Activated CD8-positive, alpha-beta memory T cell treated with anti-CD3 and anti-CD28 coated beads for 24 hours (primary cell): ENCODE measurements around the gene RPIA.
"Not testable (repeated sequence)": the region's sequence is repeated elsewhere in the genome, so short reads cannot be mapped to it uniquely, and the experiment has no call there.

Source experiments
- DNase-seq: peaks from one replicate; pipeline ENCODE4 v3.0.0-alpha.2; 2020

RPIA gene

DNA sequence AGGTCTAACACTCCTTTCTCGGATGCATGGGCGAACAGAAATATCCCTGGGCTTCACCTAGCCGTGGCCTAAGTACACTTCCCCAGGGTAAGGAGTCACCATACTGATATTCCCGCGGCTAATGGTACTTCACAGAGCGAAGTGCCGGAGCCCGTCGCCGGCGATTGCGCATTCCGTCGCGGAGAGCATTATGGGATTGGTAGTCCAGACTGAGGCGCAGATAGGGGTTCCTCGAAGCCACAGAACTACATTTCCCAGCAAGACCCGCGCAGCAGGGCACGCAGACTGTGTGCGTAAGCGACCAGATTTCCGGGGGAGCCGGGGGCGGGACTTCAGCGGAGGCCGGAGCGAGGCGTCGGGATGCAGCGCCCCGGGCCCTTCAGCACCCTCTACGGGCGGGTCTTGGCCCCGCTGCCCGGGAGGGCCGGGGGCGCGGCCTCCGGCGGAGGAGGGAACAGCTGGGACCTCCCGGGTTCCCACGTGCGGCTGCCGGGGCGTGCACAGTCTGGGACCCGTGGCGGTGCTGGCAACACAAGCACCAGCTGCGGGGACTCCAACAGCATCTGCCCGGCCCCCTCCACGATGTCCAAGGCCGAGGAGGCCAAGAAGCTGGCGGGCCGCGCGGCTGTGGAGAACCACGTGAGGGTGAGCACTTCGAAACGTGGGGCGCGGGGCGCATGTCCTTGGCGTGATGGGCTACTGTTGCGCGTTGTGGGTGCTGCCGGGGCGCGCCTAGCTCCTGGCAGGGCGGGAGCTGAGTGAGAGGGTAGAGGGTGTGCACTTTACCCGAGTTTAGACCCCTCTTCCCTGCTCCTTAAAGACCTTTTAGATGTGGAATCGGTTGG lies at the start of gene RPIA:
TSS of gene RPIA (plus strand) at position 335 of the 845 bp plus-strand sequence. CDS start at position 361, 26 bp downstream.
- DNase-seq = peak; percentile 98

DNA sequence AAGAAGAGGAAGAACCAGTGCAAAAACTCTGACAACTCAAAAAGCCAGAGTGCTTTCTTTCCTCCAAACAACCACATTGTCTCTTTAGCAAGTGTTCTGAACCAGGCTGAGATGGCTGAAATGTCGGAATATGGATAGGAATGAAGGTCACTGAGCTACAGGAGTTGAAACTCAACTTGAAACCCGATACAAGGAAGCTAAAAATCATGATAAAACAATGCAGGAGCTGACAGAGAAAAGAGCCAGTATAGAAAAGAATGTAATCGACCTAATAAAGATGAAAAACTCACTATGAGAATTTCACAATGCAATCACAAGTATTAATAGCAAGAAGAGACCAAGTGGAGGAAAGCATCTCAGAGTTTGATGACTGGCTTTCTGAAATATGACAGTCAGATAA lies 49.2 kb upstream of the RPIA start:
- no peak for DNase-seq

DNA sequence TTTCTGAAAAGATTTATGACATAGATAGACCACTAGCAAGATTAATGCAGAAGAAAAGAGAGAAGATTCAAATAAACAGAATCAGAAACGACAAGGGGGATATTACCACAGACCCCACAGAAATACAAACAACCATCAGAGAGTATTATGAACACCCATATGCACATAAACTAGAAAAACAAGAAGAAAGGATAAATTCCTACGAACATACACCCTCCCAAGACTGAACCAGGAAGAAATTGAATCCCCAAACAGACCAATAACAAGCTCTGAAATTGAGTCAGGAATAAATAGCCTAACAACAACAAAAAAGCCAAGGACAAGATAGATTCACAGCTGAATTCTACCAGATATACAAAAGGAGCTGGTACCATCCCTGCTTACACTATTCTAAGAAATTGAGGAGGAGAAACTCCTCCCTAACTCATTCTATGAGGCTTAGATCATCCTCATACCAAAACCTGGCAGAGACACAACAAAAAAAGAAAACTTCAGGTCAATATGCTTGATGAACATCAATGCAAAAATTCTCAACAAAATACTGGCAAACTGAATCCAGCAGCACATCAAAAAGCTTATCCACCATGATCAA lies 46.1 kb upstream of the RPIA start:
- DNase-seq = not testable (repeated sequence)

DNA sequence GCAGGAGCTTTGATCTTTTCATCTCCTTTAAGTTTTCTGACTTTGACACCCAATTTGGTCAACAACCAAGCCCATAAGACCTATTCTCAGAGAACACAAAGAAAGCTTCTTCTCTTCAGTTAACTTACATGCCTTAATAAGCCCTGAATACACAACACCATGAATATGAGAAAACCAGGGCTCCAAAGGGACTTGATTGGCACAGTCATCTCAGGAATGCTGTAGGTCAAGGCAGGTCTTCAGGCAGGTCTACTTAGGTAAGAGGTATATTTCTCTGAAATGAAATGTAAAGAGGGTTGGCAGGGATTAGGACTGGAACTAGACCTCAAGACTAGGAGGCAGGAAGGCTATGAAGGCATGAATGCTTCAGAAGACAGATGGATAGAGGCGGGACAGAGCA lies 39.8 kb upstream of the RPIA start:
- no peak for DNase-seq

DNA sequence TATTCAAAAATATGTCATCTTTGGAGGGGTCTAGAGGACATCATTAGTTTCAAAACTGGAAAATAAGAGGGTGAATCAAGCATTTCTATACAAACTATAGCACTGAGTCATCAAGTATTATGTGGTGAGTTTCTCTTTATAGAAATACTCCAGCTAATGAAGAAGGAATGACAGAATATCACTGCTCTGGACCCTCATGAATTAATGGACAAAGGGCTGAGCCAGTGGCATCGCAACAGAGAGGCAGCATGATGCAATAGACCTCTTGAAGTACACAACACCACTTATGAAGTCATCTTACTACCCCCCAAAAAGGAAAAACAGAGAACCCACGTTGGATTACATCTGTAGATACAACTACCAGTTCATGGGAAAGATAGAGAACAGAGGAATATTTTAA lies 36.8 kb upstream of the RPIA start:
- no peak for DNase-seq

DNA sequence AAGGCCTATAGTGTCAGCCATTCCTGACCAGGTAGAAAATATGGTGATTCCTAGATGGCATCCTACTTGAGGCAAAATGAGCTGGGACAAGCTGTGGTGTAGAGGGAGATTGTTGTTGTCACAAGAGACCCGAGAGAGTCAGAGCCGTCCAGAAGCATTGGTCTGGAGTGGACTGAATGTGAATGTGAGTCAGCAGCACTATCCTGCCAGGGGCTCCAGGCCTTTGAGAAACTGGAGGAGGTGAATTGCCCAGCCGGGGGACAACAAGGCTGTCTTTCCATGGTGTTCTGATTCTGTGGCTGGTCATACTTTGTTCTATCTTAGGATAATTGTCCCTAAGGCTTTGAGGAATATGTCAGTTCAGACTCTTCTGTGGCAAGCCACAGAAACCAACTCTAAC lies 34.8 kb upstream of the RPIA start:
- DNase-seq = no peak

DNA sequence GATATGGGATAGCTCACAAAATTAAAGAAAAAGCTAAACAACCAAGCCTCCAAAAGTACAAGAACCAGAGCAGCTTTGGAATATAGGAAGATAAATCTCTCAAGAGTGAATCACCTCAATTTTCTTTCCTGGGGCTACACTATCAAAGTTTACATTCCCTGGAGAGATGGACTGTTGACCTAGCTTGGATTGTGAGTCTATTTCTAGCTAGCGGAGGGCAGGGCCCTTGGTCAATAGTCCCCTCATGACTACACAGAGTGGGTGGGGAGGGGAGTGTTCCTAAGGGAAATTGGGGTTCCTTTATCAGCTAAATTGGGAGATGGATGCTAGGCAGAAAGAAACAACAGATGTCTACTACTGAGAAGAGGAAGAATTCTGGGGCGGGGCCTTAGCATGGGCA lies 34.3 kb upstream of the RPIA start:
- DNase-seq = no peak

DNA sequence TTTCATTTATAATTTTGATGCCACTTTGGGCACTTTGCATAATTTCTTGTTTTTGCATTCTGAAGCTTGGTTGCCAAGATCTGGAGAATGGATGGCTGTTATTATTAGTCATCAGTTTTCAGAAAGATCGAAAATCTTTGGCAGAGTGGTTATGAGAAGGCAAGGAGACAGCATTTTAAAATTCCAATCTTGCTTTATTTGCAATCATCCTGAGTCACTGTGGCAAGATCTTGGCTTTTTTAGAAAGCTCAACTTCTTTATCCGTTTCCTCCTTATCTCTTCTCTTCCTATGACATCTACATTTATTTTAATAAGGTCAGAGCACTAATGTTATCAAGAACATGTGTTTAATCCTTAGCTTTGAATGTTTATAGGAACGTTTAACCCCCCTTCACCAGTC lies 33.1 kb upstream of the RPIA start:
- DNase-seq = no peak

DNA sequence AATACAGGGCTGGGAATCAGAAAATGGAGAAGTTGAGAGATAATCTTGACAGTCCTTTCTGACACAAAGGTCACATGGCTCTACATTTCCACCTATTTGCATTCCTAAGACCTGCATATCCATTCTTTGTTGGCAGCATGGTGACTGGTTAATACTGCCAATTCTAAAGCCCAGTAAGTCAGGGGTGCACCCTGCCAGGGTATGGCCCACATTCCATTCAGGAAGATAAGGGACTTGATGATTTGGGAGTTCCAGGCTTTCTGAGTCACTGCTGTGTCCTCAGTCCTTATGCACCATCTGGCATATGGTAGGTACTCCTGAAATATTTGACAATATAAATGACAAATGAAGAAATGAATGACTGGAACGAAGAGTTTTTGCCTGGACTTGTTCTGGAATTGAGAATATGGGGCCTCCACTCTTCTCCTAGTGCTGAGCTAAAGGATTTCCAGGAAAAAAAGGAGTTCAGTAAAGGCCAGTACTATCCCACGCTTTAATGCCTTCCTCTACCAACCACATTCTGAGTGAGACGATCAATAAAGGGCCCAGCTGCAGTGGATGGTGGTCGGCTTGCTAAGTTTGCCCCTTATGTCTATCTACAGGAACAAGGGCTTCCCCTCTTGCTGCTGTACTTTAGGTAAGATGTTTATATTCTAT lies 32.5 kb upstream of the RPIA start:
- DNase-seq = no peak

DNA sequence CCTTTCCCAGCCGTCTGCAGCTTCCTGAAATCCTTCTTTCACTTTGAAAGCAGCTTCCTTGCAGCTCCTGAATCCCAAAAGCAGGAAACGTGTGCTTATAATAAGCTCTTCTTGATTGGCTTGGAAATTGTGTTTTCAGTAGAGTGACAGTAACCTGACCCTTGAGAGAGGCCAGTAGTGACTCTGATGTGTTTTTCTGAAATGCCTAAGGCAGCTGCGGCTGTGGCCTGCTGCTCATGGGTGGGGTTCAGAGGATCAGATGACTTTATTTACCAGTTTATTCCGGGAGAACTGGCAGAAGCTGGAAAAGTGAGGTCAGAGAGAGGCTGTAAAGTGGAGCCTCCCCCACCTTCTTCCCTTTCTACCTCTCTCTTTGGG lies 31.9 kb upstream of the RPIA start:
- DNase-seq = no peak

DNA sequence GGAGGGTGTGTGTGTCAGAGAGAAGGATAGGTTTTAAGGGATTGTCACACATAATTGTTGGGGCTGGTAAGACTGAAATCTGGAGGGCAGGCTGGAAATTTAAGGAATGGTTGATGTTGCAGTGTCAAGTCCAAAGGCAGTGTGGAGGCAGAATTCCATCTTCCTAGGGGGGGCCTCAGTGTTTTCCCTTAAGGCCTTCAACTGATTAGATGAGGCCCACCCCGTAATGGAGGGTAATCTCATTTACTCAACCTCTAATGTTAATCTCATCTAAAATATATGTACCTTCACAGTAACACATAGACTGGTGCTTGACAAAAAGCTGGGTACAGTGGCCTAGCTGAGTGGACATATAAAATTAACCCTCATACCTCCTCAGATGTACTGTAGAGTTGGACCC lies 30.9 kb upstream of the RPIA start:
- no peak for DNase-seq

DNA sequence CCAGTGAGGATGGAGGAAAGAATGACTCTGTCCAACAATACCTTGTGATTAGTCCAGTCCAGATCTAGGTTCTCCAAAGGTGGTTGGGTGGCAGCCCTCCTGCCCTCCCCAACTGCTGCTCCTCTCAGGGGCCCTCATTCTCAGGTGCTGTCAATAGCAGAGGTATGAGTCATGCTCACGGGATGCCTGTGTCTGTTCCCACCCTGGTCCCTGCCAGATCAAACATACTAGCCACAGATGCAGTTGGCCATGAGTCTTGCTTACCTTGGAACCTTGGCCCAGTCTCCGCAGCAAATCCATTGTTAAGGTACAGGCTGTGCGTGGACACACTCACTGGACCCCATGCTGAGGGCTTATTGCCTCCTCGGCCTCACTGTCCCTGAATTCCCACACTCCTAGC lies 24.9 kb upstream of the RPIA start:
- no peak for DNase-seq

DNA sequence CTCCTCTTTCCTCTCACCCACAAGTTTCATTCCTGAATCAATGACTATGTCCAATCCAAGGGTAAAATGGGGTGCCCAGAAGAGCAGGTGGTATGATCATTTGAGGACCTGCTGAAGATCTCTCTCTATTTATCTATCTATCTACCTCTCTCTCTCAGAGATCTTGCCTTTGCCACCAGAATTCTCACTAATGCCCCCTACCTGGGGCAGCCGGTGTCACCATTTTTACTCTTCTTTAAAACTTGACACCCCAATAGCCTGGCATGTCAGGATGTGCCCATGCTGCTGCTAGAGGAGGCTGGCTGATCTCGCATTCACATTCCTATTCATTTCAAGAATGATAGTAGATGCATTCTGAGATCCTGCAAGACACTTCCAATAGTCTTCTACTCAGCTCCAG lies 24.3 kb upstream of the RPIA start:
- DNase-seq = no peak

DNA sequence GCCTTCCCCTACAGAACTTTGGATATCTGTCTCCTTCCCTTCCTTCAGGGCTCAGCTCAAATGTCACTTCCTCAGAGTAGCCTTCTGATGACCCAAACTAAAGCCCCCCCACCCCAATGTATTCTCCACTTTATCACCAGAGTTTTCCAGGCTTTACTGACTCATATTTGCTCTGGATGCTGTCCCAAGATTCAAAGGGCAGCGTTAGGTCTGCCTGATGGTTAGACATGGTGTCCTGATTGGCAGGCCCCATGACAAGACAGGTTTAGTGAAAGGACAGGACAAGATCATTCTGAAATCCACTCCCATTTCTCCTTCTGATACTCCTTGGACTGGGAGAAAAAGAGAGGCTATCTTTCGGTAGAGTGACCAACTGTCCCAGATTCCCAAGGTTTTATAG lies 22.6 kb upstream of the RPIA start:
- DNase-seq = no peak

DNA sequence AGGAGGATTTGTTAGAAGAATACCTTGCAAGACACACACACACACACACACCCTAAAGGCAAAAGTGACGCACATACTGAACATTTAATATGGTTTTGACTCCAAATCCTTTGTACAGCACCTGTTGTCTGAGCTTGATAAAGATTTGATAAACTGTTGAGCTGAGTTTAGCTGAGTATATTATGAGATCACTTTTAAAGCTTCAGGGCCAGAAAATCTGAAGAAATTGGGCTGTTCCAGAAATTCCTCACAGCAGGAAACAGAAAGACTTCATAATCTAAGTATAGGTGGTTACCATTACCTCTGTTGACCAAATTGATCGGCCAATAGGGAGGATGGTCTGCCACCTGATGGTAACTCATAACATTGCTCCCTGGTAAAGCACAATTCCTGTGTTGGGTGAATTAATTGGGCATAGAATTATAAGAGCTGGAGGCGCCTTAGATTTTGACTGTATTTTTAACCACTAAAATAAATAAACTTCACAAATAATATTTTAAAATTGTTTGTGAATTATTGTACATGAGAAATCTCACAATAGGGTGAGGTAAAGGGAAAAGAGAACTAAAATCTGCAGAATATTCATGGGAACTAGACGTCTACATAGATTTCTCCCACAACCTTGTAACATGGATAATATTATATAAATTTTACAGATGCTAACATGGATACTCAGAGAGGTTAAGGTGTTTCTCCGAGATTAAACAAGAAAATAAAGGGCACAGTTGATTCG lies 21.8 kb upstream of the RPIA start:
- no peak for DNase-seq

DNA sequence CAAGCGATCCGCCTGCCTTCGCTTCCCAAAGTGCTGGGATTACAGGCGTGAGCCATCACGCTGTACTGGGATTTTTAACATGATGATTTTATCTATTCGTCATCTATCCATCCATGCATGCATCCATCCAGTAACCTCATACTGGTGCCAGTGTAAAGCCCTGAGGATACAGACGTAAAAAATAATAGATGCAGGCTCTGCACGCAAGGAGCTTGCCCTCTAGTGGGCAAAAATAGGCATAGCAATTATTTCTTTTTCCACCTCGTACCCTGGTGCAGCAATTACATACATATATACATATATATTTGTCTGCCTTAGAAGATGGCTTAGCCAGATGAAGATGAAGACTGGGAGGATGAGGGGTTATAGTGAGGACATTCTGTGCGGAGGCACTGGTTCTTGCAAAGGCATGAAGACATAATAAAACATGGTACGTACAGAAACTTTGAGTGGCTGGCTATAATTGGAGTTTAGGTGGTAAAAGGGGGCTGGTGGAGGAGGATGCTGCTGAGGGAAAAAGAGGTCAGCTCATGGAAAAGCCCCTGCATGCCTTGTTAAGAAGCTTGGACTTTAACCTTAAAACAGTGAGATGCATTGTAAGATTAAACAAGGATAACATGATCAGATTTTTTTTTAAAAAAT lies 19.6 kb upstream of the RPIA start:
- peak; percentile 60 for DNase-seq

DNA sequence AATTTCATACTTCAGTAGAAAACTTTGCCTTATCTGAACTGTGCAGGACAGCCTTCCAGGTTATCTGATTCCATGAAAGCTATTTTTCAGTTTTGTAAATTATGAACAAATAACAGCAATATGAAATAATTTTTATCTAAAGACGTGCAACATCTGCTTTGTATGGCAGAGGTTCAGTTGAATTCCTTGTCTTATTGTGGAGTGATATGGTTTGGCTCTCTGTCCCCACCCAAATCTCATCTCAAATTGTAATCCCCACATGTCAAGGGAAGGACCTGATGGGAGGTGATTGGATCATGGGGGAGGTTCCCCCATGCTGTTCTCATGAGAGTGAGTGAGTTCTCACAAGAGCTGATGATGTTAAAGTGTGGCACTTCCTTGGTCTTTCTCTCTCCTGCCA lies 18.1 kb upstream of the RPIA start:
- DNase-seq = no peak

DNA sequence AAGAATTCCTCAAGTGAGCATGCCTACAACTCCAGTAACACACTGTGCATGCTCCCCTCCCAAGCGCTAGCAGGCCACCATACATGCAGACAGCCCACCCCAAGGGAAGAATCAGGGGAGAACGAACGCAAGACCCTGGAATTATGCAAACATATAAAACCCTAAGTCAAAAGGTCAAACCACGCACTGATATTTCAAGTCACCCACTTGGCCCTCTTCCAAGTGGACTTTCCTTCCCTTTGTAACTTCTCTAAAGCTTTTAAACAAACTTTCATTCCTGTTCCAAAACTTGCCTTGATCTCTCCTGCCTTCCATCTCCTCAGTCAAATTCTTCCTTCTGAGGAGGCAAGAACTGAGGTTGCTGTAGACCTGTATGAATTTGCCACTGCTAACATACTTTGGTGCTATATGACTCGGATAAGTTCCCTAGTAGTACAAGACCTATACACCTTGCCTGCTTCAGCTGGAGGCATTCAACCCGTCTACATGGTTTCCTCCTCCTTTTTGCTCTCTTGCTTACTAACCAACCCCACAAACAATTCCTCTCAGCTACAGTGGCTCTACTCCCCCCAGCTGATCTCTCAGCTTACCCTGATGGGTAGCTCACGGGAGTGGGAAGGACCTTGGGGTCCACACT lies 11.1 kb upstream of the RPIA start:
- no peak for DNase-seq

DNA sequence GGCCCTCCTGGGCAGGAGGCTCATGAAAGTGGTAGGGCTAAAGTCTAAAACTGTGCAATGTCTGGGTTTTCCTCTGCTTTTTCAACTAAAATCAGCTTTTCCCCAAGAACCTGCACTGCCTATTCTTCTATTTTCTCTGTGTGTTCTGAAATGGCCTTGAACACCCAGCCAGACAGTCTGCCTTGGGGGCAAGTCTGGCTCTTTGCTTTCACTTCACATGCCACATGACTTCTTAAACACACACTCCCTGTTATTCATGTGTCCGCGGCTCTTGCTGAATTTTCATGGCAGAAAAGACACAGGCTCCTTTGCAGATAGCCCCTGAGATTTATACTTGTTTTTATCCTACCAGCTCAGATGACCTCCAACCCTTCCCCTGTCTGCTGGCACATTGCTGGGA lies 10.6 kb upstream of the RPIA start:
- DNase-seq = no peak

DNA sequence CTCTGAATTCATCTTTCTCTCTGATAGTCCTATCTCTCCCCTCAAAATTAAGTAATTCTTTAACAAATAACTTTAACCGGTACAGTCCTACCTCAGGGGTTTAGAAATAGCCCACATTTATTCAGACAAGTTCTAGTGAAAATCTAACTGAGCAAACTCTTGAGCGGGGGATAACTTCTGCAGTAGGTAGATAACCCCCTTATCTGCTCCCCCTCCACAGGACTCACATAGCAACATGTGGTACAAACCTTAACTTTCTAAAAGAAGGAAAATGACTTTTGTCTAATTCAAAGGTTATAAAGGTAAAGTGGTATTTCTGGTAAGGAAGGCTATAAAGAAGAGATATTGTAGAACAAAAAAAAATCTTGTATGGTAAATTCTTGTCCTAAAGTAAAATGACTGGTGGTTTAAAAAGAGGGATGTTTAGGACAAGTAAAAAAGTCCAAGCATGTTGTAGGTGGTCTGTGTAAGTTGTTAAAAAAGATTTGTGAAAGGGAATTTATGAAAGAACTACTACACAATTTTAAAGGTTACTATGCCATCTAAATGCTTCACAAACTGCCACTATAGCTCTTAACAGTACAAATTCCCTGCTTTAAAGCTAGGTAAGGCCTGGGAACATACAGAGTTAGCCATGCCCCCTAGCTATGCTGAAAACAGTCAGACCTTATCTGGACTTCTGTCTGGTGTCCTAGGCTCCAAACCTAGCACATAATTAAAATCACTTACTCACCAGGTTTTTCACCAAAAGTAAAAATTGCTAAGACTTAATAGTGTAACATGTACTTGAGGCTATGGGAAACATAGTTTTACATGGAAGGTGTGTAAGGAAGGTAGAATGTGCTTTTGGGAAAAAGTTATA lies 8.1 kb upstream of the RPIA start:
- no peak for DNase-seq

DNA sequence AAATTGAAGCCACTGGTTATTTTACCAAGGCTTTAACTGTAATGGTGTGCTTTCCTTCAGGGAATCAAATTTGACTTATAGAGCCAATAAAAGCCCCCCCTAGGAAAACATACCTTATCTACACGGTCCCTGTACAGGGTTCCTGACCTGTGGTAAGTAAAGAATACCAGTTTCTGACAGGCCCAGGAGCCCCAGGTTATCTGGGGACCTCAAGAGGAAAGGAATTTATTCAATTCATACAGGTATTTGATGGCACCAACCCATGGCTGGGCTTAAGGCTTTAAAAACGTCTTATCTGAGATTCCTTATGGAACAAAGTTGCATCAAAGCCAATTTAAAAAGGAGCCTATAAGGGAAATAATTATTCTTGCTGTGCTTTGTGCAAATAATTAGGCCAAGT lies 7.0 kb upstream of the RPIA start:
- no peak for DNase-seq

DNA sequence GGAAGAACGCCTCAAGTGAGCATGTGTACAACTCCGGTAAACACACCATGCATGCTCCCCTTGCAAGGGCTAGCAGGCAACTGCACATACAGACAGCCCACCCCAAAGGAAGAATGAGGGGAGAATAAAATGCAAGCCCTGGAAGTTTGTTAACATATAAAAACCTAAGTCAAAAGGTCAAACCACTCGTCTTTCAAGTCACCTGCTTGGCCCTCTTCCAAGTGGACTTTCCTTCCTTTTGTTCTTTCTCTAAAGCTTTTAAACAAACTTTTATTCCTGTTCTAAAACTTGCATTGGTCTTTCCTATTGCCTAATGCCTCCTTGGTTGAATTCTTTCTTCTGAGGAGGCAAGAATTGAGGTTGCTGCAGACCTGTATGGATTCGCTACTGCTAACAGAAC lies 5.2 kb upstream of the RPIA start:
- DNase-seq = no peak
